Mesenchymal stem cell (in vitro differentiated cells and primary cell): ENCODE data around the gene ZBED2.
"Not testable (repeated sequence)": the region's sequence is repeated elsewhere in the genome, so short reads cannot be mapped to it uniquely, and the experiment has no call there.

Experiments used
- DNase-seq: peaks from one replicate; pipeline ENCODE4 v3.0.0-alpha.2; 2013
- H2AFZ ChIP-seq: one replicate; pipeline ENCODE4 v1.6.1; 2013; ENCODE audit warnings: low read depth, mild to moderate bottlenecking, control low read depth, inconsistent platforms, low read length, moderate library complexity
- H2AK5ac ChIP-seq: 2 replicates; pipeline ENCODE4 v1.6.1; 2013; ENCODE audit warnings: low read length, moderate library complexity, mild to moderate bottlenecking, inconsistent platforms; ENCODE audit not compliant: severe bottlenecking
- H2BK120ac ChIP-seq: one replicate; pipeline ENCODE4 v1.6.1; 2013; ENCODE audit warnings: low read depth, mild to moderate bottlenecking, inconsistent platforms, low read length, moderate library complexity
- H2BK12ac ChIP-seq, 2 experiments: one replicate each; pipeline ENCODE4 v1.6.1; 2013; ENCODE audit warnings: inconsistent platforms in 2 of 2, low read length in 2 of 2, mild to moderate bottlenecking in 2 of 2, moderate library complexity in 2 of 2, control low read depth in 1 of 2
- H2BK15ac ChIP-seq: one replicate; pipeline ENCODE4 v1.6.1; 2013; ENCODE audit warnings: mild to moderate bottlenecking, low read depth, inconsistent platforms; ENCODE audit not compliant: poor library complexity, severe bottlenecking
- H2BK5ac ChIP-seq: 2 replicates; pipeline ENCODE4 v1.6.1; 2013; ENCODE audit warnings: low read depth, mild to moderate bottlenecking, low read length, control low read depth, inconsistent platforms; ENCODE audit not compliant: poor library complexity, severe bottlenecking
- H3K14ac ChIP-seq, 2 experiments: one replicate each; pipeline ENCODE4 v1.6.1; 2013; ENCODE audit warnings: inconsistent platforms in 2 of 2, low read length in 2 of 2, control low read depth in 1 of 2, mild to moderate bottlenecking in 1 of 2, moderate library complexity in 1 of 2
- H3K18ac ChIP-seq, 2 experiments: one replicate each; pipeline ENCODE4 v1.6.1; 2013; ENCODE audit warnings: inconsistent platforms in 2 of 2, low read length in 2 of 2, control low read depth in 1 of 2, low read depth in 1 of 2, mild to moderate bottlenecking in 1 of 2
- H3K23ac ChIP-seq, 2 experiments: one replicate each; pipeline ENCODE4 v1.6.1; 2013; ENCODE audit warnings: inconsistent platforms in 2 of 2, low read length in 2 of 2, mild to moderate bottlenecking in 2 of 2, moderate library complexity in 2 of 2, control low read depth in 1 of 2
- H3K27ac ChIP-seq: 2 replicates; pipeline ENCODE4 v1.5.1; 2013; ENCODE audit warnings: mild to moderate bottlenecking, moderate library complexity, low read length, control low read depth, inconsistent platforms; ENCODE audit not compliant: poor library complexity, severe bottlenecking
- H3K27me3 ChIP-seq, 2 experiments: 2 replicates each; pipeline versions ENCODE4 v1.6.1 to v1.7.0; 2013; ENCODE audit warnings: low read length in 2 of 2, mild to moderate bottlenecking in 2 of 2, moderate library complexity in 2 of 2, control low read depth in 1 of 2, inconsistent platforms in 1 of 2; ENCODE audit not compliant: control insufficient read depth in 1 of 2, insufficient read depth in 1 of 2
- H3K36me3 ChIP-seq, 2 experiments: 2 replicates each; pipeline versions ENCODE4 v1.6.1 to v1.7.0; 2013; ENCODE audit warnings: low read length in 2 of 2, control low read depth in 1 of 2, inconsistent platforms in 1 of 2, low read depth in 1 of 2, mild to moderate bottlenecking in 1 of 2; ENCODE audit not compliant: insufficient read depth in 2 of 2, control insufficient read depth in 1 of 2
- H3K4ac ChIP-seq, 2 experiments: one replicate each; pipeline ENCODE4 v1.6.1; 2013; ENCODE audit warnings: inconsistent platforms in 2 of 2, low read length in 2 of 2, mild to moderate bottlenecking in 2 of 2, moderate library complexity in 2 of 2, control low read depth in 1 of 2, low read depth in 1 of 2
- H3K4me1 ChIP-seq: 2 replicates; pipeline ENCODE4 v1.6.1; 2013; ENCODE audit warnings: low read depth, low read length, control low read depth; ENCODE audit not compliant: control insufficient read depth, insufficient read depth
- H3K4me2 ChIP-seq: 2 replicates; pipeline ENCODE4 v1.6.1; 2013; ENCODE audit warnings: low read length, mild to moderate bottlenecking, inconsistent platforms; ENCODE audit not compliant: poor library complexity, severe bottlenecking
- H3K4me3 ChIP-seq, 2 experiments: 2 replicates each; pipeline versions ENCODE4 v1.5.1 to v1.7.0; 2013; ENCODE audit warnings: low read length in 2 of 2, mild to moderate bottlenecking in 2 of 2, control low read depth in 1 of 2, low read depth in 1 of 2; ENCODE audit not compliant: insufficient read depth in 1 of 2
- H3K79me1 ChIP-seq: replicated peaks from 2 replicates; pipeline ENCODE4 v1.6.1; 2013; ENCODE audit warnings: mild to moderate bottlenecking, control low read depth, low read length, inconsistent platforms; ENCODE audit not compliant: poor library complexity, severe bottlenecking
- H3K9ac ChIP-seq: 2 replicates; pipeline ENCODE4 v1.7.0; 2013; ENCODE audit warnings: mild to moderate bottlenecking, low read length, moderate library complexity
- H3K9me3 ChIP-seq: 2 replicates; pipeline ENCODE4 v1.7.0; 2013; ENCODE audit warnings: mild to moderate bottlenecking, low read length; ENCODE audit not compliant: control insufficient read depth
- H4K8ac ChIP-seq: one replicate; pipeline ENCODE4 v1.6.1; 2013; ENCODE audit warnings: inconsistent platforms, mild to moderate bottlenecking, low read length, moderate library complexity
- H4K91ac ChIP-seq: one replicate; pipeline ENCODE4 v1.6.1; 2013; ENCODE audit warnings: mild to moderate bottlenecking, low read length, inconsistent platforms
- WGBS: methylation state at CpG from one replicate; pipeline ENCODE4 v1.1.7; 2013; ENCODE audit warnings: mixed read lengths; 5-methylcytosine and 5-hydroxymethylcytosine counted together

The ZBED2 gene

GRCh38 chr3:111630638-111631037, 35.5 kb upstream of the ZBED2 start:
- not testable (repeated sequence) for H3K14ac ChIP-seq, H3K9ac ChIP-seq, H2BK12ac ChIP-seq, H3K27ac ChIP-seq, H4K91ac ChIP-seq, H3K18ac ChIP-seq, H3K4me3 ChIP-seq, H3K79me1 ChIP-seq, H4K8ac ChIP-seq, H3K36me3 ChIP-seq, H3K27me3 ChIP-seq, H2AK5ac ChIP-seq, H2BK120ac ChIP-seq, H3K4me1 ChIP-seq, H2BK5ac ChIP-seq, DNase-seq, H3K23ac ChIP-seq, H2BK15ac ChIP-seq, H3K4ac ChIP-seq, H3K4me2 ChIP-seq, H2AFZ ChIP-seq
- peaks cover 20% of the 10 kb centered on the region for H3K9me3 ChIP-seq

GRCh38 chr3:111629018-111629417, 33.9 kb upstream of the ZBED2 start:
- WGBS: 71% methylated on average over 1 of the region's 1 CpG
- H3K27ac ChIP-seq, H2AK5ac ChIP-seq, H3K23ac ChIP-seq, H3K4ac ChIP-seq, H2BK15ac ChIP-seq, H2AFZ ChIP-seq, H3K4me3 ChIP-seq, H2BK120ac ChIP-seq, H3K4me2 ChIP-seq, H3K79me1 ChIP-seq, H2BK5ac ChIP-seq, H3K27me3 ChIP-seq, DNase-seq, H3K9ac ChIP-seq, H4K91ac ChIP-seq, H3K4me1 ChIP-seq, H4K8ac ChIP-seq, H2BK12ac ChIP-seq, H3K36me3 ChIP-seq, H3K14ac ChIP-seq, H3K18ac ChIP-seq: not testable (repeated sequence)
- H3K9me3 ChIP-seq: peaks cover 20% of the 10 kb centered on the region

GRCh38 chr3:111627092-111627491, 31.9 kb upstream of the ZBED2 start:
- 33% methylated on average over 1 of the region's 2 CpGs for WGBS
- no peak overlapping the region for H3K4me3 ChIP-seq

GRCh38 chr3:111621535-111621934, 26.4 kb upstream of the ZBED2 start:
- peaks cover 6% of the 10 kb centered on the region for H3K4me1 ChIP-seq
- H2AK5ac ChIP-seq: no peak overlapping the region
- no peak overlapping the region for H2BK15ac ChIP-seq

More at GRCh38 chr3:111627092-111627491, 31.9 kb upstream of the ZBED2 start:
- Histone ChIP-seq H2BK120ac (peak overlapping the region; percentile 49), H3K27me3 (no peaks in the 10 kb centered on the region), H3K9ac (no peak overlapping the region), H3K4ac (peak overlapping the region in 1 of 2 experiments; percentile 51), H3K14ac (no peak overlapping the region), H2AFZ (peak overlapping the region; percentile 64), H3K9me3 (peaks cover 20% of the 10 kb centered on the region), H3K27ac (no peak overlapping the region), H4K8ac (no peak overlapping the region), H3K18ac (peak overlapping the region in 1 of 2 experiments; percentile 84), H4K91ac (peak overlapping the region; percentile 25), H3K23ac (no peak overlapping the region), H3K4me1 (peaks cover 6% of the 10 kb centered on the region), H2BK5ac (no peak overlapping the region), H3K36me3 (no peaks in the 10 kb centered on the region), H2BK15ac (peak overlapping the region; percentile 69), H2AK5ac (no peak overlapping the region), H2BK12ac (peak overlapping the region; percentile 83 to 84), H3K4me2 (no peak overlapping the region), H3K79me1 (no peaks in the 10 kb centered on the region)
- peak; percentile 84 for DNase-seq

More at GRCh38 chr3:111621535-111621934, 26.4 kb upstream of the ZBED2 start:
- Histone ChIP-seq H3K36me3 (no peaks in the 10 kb centered on the region), H3K23ac (no peak overlapping the region), H3K14ac (no peak overlapping the region), H2AFZ (no peak overlapping the region), H3K9ac (no peak overlapping the region), H3K18ac (no peak overlapping the region), H3K4me3 (no peak overlapping the region), H3K4me2 (no peak overlapping the region), H3K4ac (no peak overlapping the region), H3K27ac (no peak overlapping the region), H4K8ac (no peak overlapping the region), H3K79me1 (no peaks in the 10 kb centered on the region), H3K9me3 (no peaks in the 10 kb centered on the region), H2BK5ac (no peak overlapping the region), H2BK12ac (no peak overlapping the region), H4K91ac (no peak overlapping the region), H3K27me3 (peaks cover 0 to 2% of the 10 kb centered on the region in 2 experiments), H2BK120ac (no peak overlapping the region)
- 55% methylated on average over 4 of the region's 5 CpGs for WGBS
- DNase-seq: no peak
